NB4 (cell line): ENCODE measurements around the gene MRNIP.

Experiments
- POLR2A ChIP-seq: IDR thresholded peaks from 2 replicates; pipeline ENCODE4 v1.6.1; 2011; ENCODE audit warnings: mild to moderate bottlenecking; ENCODE audit not compliant: insufficient read length; ENCODE audit errors: extremely low read depth
- TF ChIP-seq, protein P1 (sequence below): IDR thresholded peaks from 2 replicates; pipeline ENCODE4 v1.6.1; 2011; ENCODE audit warnings: low read depth, low read length
- TF ChIP-seq, protein P2 (sequence below): IDR thresholded peaks from one replicate; pipeline ENCODE4 v1.5.1; 2012; ENCODE audit warnings: low read depth, low read length

DNA sequence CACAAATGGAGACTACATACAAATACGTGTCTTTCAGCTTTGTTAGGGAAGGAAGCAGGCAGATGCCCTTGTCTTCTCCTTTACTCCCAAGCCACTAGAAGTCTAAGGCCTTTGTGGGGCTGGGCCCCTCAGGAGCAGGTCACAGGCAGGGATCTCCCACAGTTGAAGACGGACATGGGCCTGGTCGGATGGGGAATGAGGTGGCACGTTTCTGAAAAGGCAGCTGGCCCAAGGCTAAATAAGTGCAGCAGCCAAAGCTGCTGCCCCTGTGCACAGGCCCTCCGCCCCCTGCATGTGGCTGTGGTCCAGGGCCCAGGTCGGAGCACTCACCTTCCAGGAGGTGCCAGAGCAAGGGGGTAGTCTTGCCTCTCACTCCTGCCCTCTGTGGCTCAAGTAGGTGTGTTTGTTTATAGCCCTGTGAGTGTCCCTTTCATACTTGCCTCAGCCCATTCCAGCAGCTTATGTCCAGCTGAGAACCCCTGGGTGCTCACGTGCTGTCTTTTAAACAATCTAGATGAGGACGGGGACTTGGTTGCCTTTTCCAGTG lies 36.1 kb downstream of the MRNIP start:
- no peak for TF ChIP-seq POLR2A
- TF ChIP-seq, protein P1, sequence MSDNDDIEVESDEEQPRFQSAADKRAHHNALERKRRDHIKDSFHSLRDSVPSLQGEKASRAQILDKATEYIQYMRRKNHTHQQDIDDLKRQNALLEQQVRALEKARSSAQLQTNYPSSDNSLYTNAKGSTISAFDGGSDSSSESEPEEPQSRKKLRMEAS, result no peak
- TF ChIP-seq, protein P2, sequence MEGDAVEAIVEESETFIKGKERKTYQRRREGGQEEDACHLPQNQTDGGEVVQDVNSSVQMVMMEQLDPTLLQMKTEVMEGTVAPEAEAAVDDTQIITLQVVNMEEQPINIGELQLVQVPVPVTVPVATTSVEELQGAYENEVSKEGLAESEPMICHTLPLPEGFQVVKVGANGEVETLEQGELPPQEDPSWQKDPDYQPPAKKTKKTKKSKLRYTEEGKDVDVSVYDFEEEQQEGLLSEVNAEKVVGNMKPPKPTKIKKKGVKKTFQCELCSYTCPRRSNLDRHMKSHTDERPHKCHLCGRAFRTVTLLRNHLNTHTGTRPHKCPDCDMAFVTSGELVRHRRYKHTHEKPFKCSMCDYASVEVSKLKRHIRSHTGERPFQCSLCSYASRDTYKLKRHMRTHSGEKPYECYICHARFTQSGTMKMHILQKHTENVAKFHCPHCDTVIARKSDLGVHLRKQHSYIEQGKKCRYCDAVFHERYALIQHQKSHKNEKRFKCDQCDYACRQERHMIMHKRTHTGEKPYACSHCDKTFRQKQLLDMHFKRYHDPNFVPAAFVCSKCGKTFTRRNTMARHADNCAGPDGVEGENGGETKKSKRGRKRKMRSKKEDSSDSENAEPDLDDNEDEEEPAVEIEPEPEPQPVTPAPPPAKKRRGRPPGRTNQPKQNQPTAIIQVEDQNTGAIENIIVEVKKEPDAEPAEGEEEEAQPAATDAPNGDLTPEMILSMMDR, result no peak
